Epithelial cell of proximal tubule (primary cell): ENCODE measurements around the gene SCFD2. TPM values are rescaled to one million over a fixed set of nuclear protein-coding genes. Genes with fewer than 3 reads are reported as not detected.

Experiments
- DNase-seq: peaks from one replicate; pipeline ENCODE4 v3.0.0-alpha.2; 2011; ENCODE audit warnings: low read depth
- H3K4me3 ChIP-seq: 2 replicates; pipeline ENCODE4 v1.5.1; 2011; ENCODE audit warnings: low read depth, mild to moderate bottlenecking, low read length
- total RNA-seq: library from RNA; depleted of rRNA; stranded (reverse); fragments of >200 nt; gene quantifications from 2 replicates; pipeline ENCODE4 v1.2.3, GENCODE V29; 2015
- TF ChIP-seq, protein P1 (sequence below): conservative IDR thresholded peaks from 2 replicates; pipeline ENCODE4 v1.5.1; 2012; ENCODE audit warnings: low read depth, mild to moderate bottlenecking, low read length

The SCFD2 gene
- total RNA-seq, 1 donor from 2014 or later: 8.9 TPM

DNA sequence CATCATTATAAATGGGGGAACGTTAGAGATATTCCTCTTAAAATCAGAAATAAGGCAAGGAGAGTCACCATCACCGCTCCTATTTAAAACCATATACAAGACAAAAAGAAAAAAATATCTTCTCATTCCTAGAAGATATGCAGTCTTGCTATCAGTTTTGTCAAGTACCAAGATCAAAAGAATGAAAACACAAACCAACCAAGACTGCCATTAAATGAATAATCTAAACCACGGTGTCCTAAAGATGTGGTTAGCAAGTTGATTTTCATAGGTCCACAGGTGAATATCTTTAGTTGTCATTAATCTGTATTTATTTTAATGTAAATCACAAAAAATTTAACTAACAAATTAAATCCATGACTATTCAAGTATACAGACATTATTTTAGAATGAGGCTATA lies 39.3 kb downstream of the SCFD2 start:
- TF ChIP-seq, protein P1, sequence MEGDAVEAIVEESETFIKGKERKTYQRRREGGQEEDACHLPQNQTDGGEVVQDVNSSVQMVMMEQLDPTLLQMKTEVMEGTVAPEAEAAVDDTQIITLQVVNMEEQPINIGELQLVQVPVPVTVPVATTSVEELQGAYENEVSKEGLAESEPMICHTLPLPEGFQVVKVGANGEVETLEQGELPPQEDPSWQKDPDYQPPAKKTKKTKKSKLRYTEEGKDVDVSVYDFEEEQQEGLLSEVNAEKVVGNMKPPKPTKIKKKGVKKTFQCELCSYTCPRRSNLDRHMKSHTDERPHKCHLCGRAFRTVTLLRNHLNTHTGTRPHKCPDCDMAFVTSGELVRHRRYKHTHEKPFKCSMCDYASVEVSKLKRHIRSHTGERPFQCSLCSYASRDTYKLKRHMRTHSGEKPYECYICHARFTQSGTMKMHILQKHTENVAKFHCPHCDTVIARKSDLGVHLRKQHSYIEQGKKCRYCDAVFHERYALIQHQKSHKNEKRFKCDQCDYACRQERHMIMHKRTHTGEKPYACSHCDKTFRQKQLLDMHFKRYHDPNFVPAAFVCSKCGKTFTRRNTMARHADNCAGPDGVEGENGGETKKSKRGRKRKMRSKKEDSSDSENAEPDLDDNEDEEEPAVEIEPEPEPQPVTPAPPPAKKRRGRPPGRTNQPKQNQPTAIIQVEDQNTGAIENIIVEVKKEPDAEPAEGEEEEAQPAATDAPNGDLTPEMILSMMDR: no peak
- no peak overlapping the region for H3K4me3 ChIP-seq
- DNase-seq: no peak

DNA sequence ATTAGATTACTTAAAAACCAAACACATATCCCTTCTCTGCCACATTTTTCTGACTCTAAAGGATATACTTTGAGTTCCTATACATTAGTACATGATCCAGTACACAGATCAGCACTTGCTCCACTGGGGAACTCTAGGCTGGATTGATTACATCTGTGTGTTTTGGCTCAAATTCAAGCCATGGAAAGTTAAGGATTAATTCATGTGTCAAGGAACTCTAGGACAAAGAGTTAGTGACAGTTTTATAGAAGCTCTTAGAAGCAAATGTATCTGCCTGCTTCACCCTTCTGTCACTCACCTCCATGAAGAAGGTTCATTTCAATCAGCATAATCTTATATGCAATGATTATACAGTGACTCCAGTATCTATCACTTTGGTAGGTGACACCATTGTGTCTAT lies 43.2 kb downstream of the SCFD2 start:
- no peak for DNase-seq
- no peak overlapping the region for H3K4me3 ChIP-seq
- TF ChIP-seq, protein P1: no peak

DNA sequence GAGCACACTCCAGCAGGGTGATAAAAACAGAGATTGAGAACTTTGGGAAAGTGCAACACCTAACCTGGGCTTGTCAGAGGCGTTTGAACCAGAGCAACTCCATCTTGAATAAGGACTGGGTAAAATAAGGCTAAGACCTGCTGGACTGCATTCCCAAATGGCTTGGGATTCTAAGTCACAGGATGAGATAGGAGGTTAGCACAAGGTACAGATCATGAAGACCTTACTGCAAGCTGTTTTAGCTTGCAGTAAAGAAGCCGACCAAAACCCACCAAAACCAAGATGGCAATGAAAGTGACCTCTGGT lies 43.9 kb downstream of the SCFD2 start:
- no peak overlapping the region for H3K4me3 ChIP-seq

DNA sequence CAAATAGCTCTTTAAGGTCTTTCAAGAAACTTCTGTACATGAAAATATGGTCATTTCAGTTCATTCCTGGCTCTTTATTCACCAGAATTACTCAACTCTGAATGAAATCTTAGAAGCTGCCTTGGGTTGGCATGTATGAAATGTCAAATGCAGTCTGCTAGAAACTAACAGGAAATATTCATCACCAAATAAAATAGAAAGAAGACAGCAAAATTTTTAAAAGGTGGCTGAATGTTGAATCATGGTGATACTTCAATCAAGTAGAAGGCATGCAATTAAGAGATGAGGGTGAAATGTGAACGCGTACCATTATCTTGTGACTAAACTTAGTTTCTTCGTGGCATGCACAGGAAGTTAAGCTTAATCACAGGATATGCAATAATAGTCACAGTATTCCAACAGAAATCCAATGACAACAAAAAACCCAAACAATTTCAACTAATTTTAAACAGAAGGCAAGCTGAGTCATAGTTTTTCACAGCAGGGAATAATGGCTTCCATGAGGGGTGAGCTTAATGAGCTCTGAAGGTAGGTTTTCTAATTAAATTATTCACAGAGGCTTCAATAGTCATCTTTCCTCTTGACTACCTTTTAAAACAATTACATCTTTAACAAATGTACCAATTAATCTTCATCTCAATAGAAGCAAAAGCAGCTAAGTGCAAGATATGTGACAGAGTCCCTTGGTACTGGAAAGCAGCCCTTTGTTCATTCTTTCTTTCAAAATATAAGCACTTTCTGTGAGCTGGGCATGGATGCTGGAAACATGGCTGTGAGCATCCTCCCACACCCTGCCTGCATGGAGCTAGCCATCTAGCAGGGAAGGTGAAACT lies 44.5 kb downstream of the SCFD2 start:
- peak overlapping the region; percentile 33 for H3K4me3 ChIP-seq
- DNase-seq: peak; percentile 46
- TF ChIP-seq, protein P1: no peak

More for the DNA sequence above, 43.9 kb downstream of the SCFD2 start:
- TF ChIP-seq, protein P1: no peak
- no peak for DNase-seq

DNA sequence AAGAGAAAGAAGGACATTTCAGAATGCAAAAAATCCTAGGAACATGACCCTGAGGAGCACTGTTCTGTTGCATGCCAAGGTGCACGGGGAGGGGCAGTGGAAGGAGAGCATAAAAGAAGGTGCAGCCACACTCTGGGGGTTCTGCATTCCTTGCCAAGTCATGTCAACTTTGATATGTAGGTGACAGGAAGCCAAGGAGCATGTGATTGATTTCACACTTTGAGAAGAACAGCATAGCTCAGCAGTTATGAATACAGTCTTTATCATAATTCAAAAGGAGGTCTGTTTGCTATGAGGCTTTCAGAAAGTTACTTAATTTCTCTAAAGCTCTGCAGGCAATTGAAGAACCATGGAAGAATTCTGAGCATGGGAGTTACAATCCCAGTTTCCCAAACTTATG lies 50.6 kb downstream of the SCFD2 start:
- TF ChIP-seq, protein P1: no peak
- DNase-seq: no peak
- H3K4me3 ChIP-seq: no peak overlapping the region

DNA sequence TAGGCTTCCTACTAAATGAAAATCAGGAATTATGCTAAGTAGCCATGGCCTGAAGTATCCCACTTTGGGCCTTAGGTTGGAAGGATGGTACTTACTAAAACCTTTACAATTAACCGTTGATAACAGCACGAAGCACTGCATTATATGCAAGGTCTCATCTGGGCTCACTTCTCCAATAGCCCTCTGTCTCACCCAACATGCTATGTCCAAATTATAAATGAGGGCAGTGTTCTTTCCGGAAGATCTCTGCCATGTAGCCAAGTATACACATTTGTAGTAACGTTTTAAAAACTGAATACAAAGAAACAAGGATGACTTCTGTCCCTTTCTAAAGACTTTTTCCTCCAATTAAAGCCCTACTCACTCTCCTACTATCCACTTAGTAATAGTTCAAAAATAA lies 51.6 kb downstream of the SCFD2 start:
- no peak for DNase-seq
- TF ChIP-seq, protein P1: no peak
- H3K4me3 ChIP-seq: no peak overlapping the region

DNA sequence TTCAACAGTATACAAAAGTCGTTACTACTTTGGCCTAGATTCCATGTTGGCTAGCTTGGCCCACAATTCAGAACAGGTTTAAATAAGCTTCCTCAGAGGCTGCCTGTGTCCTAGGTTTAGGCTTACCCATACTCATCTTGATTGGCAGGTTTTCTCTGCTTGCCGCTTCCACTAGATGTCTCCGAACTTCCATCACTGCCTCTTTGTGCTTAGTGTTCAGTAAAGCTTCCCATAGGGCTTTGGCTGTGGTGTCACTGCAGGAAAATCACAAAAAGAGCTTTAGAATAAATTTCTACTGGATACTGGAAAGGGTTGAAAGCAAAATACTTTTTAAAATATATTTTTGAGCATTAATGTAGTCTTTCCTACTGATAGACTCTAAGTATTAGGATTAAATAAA lies 52.4 kb downstream of the SCFD2 start:
- TF ChIP-seq, protein P1: peak; percentile 44
- no peak overlapping the region for H3K4me3 ChIP-seq
- no peak for DNase-seq
